HEK293 (cell line): ENCODE results near the gene ENOX2.
"Not testable (repeated sequence)": the region's sequence is repeated elsewhere in the genome, so short reads cannot be mapped to it uniquely, and the experiment has no call there.

Experiments
- CTCF ChIA-PET: fragments of 350-600 bp; formaldehyde crosslinking; extraction: SDS; loops from one replicate; lab custom pipeline; 2021; ENCODE audit warnings: antibody characterized with exemption; lab: Yijun Ruan, JAX
- POLR2A ChIA-PET: fragments of 300-600 bp; formaldehyde crosslinking; extraction: SDS; loops from one replicate; lab custom pipeline; 2020; ENCODE audit warnings: antibody characterized with exemption, inconsistent platforms; lab: Yijun Ruan, JAX
- H3K27ac ChIP-seq: fragments of 200-500 bp; sonication (Bioruptor generic); 2 replicates; pipeline ENCODE4 v1.5.1; 2014; ENCODE audit warnings: low read depth, low read length, control low read depth, inconsistent platforms; ENCODE audit errors: extremely low read depth
- H3K36me3 ChIP-seq, 2 experiments: fragments of 200-500 bp in 1 of 2; sonication (Bioruptor generic) in 1 of 2; 1 replicate in 1 of 2; 2 replicates in 1 of 2; pipeline ENCODE4 v1.5.1; 2014 to 2017; ENCODE audit warnings: inconsistent platforms in 2 of 2, low read length in 2 of 2; ENCODE audit not compliant: control insufficient read depth in 2 of 2, insufficient read depth in 1 of 2
- H3K4me1 ChIP-seq: fragments of 200-500 bp; sonication (Bioruptor generic); 2 replicates; pipeline ENCODE4 v1.5.1; 2014; ENCODE audit warnings: mild to moderate bottlenecking, low read length, inconsistent platforms; ENCODE audit not compliant: control insufficient read depth, insufficient read depth
- H3K4me3 ChIP-seq: 2 replicates; pipeline ENCODE4 v1.5.1; 2011; ENCODE audit warnings: low read depth, mild to moderate bottlenecking, control low read depth, low read length, moderate library complexity
- H3K9me3 ChIP-seq: fragments of 200-500 bp; sonication (Bioruptor generic); 2 replicates; pipeline ENCODE4 v1.5.1; 2014; ENCODE audit warnings: low read depth, low read length, inconsistent platforms; ENCODE audit not compliant: control insufficient read depth, insufficient read depth
- MEIS1 ChIP-seq: sonication (generic); formaldehyde crosslinking; IDR thresholded peaks from 2 replicates; pipeline ENCODE4 v1.8.1; 2022; ENCODE audit warnings: missing genetic modification reagents, mild to moderate bottlenecking, borderline replicate concordance
- WT1 ChIP-seq: fragments of 450-650 bp; formaldehyde crosslinking; IDR thresholded peaks from 2 replicates; pipeline ENCODE4 v1.5.1; 2016; ENCODE audit warnings: missing biosample characterization, missing genetic modification characterization
- ZNF24 ChIP-seq: fragments of 450-650 bp; formaldehyde crosslinking; IDR thresholded peaks from 2 replicates; pipeline ENCODE4 v1.5.1; 2016; ENCODE audit warnings: missing biosample characterization, missing genetic modification characterization
- ZNF426 ChIP-seq: fragments of 450-650 bp; formaldehyde crosslinking; IDR thresholded peaks from 2 replicates; pipeline ENCODE4 v1.5.1; 2017; ENCODE audit warnings: missing biosample characterization, missing genetic modification characterization, mild to moderate bottlenecking, inconsistent platforms, moderate library complexity
- ZNF768 ChIP-seq: fragments of 450-650 bp; formaldehyde crosslinking; IDR thresholded peaks from 2 replicates; pipeline ENCODE4 v1.5.1; 2018; ENCODE audit warnings: missing biosample characterization, mild to moderate bottlenecking, missing genetic modification characterization
- TF ChIP-seq, protein P1 (sequence below): fragments of 450-650 bp; formaldehyde crosslinking; IDR thresholded peaks from 2 replicates; pipeline ENCODE4 v1.5.1; 2016; ENCODE audit warnings: missing biosample characterization, missing genetic modification characterization
- TF ChIP-seq, protein P2 (sequence below): fragments of 450-650 bp; formaldehyde crosslinking; IDR thresholded peaks from 2 replicates; pipeline ENCODE4 v1.5.1; 2016; ENCODE audit warnings: missing biosample characterization, missing genetic modification characterization
- TF ChIP-seq, protein P3 (sequence below): fragments of 450-650 bp; formaldehyde crosslinking; conservative IDR thresholded peaks from 2 replicates; pipeline ENCODE4 v1.5.1; 2016; ENCODE audit warnings: low read depth, missing biosample characterization, missing genetic modification characterization
- TF ChIP-seq, protein P4 (sequence below): fragments of 450-650 bp; formaldehyde crosslinking; IDR thresholded peaks from 2 replicates; pipeline ENCODE4 v1.5.1; 2017; ENCODE audit warnings: missing biosample characterization, missing genetic modification characterization

The ENOX2 gene

DNA sequence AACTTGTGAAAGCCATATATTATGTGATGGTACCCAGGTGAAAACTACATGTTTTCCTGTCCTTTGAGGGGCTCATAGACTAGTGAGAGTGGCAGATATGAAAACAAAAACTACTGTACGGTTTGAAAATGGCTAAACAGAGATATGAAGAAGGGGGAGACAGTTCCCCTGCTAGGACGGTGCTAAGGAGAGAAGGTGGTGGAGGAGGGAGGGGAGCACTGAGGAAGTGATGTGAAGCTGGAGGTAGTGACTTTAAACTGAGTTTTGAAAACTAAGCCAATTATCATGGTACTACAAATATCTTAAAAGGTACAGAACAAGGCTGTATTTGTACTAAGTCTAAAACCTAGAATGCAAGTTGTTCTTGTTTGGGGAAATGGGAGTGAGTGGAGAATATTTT lies 188.3 kb downstream of the ENOX2 start:
- H3K4me3 ChIP-seq = no peak overlapping the region
- CTCF ChIA-PET = no interaction called here
- TF ChIP-seq, protein P1, sequence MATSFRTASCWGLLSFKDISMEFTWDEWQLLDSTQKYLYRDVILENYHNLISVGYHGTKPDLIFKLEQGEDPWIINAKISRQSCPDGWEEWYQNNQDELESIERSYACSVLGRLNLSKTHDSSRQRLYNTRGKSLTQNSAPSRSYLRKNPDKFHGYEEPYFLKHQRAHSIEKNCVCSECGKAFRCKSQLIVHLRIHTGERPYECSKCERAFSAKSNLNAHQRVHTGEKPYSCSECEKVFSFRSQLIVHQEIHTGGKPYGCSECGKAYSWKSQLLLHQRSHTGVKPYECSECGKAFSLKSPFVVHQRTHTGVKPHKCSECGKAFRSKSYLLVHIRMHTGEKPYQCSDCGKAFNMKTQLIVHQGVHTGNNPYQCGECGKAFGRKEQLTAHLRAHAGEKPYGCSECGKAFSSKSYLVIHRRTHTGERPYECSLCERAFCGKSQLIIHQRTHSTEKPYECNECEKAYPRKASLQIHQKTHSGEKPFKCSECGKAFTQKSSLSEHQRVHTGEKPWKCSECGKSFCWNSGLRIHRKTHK (tag by site-specific recombination) = no peak
- TF ChIP-seq MEIS1 = no peak
- no peak for TF ChIP-seq ZNF24 (tag by site-specific recombination)
- TF ChIP-seq, protein P2, sequence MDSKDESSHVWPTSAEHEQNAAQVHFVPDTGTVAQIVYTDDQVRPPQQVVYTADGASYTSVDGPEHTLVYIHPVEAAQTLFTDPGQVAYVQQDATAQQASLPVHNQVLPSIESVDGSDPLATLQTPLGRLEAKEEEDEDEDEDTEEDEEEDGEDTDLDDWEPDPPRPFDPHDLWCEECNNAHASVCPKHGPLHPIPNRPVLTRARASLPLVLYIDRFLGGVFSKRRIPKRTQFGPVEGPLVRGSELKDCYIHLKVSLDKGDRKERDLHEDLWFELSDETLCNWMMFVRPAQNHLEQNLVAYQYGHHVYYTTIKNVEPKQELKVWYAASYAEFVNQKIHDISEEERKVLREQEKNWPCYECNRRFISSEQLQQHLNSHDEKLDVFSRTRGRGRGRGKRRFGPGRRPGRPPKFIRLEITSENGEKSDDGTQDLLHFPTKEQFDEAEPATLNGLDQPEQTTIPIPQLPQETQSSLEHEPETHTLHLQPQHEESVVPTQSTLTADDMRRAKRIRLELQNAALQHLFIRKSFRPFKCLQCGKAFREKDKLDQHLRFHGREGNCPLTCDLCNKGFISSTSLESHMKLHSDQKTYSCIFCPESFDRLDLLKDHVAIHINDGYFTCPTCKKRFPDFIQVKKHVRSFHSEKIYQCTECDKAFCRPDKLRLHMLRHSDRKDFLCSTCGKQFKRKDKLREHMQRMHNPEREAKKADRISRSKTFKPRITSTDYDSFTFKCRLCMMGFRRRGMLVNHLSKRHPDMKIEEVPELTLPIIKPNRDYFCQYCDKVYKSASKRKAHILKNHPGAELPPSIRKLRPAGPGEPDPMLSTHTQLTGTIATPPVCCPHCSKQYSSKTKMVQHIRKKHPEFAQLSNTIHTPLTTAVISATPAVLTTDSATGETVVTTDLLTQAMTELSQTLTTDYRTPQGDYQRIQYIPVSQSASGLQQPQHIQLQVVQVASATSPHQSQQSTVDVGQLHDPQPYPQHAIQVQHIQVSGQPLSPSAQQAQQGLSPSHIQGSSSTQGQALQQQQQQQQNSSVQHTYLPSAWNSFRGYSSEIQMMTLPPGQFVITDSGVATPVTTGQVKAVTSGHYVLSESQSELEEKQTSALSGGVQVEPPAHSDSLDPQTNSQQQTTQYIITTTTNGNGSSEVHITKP (tag by site-specific recombination) = no peak
- no peak for TF ChIP-seq ZNF426 (tag by site-specific recombination)
- H3K36me3 ChIP-seq = no peaks in the 10 kb centered on the region
- no peak overlapping the region for H3K27ac ChIP-seq
- no peaks in the 10 kb centered on the region for H3K9me3 ChIP-seq
- peaks cover 4% of the 10 kb centered on the region; the same call in 1 of the 2 replicates for H3K4me1 ChIP-seq
- POLR2A ChIA-PET = no interaction called here

DNA sequence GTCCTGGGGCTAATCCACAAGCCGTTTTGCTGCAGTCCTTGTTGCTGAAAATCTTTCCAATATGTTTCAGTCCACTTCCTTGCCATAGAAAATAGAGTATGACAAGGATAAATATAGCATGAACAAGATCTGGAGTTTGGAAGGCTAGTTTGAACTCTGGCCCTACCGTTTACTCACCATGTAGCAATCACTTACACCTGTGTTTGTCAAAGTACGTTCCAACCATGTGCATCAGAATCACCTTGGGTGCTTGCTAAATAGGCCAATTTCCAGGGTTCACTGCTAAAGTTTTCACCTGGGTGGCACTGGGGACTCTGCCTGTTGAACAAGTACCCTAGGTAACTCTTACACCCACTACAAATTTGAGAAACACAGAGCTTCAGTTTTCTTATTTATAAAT lies 188.9 kb downstream of the ENOX2 start:
- Histone ChIP-seq H3K9me3 (no peaks in the 10 kb centered on the region), H3K4me3 (no peak overlapping the region), H3K27ac (no peak overlapping the region), H3K4me1 (peaks cover 4% of the 10 kb centered on the region; the same call in 1 of the 2 replicates), H3K36me3 (no peaks in the 10 kb centered on the region)
- ChIA-PET POLR2A (interaction anchor here (0.5 kb wide), 1 partner anchor 189 kb away, joined by 4 read pairs; the partner anchor contains the start of gene ENOX2), CTCF (no interaction called here)
- no peak for TF ChIP-seq WT1 (tag by site-specific recombination)
- TF ChIP-seq, protein P3, sequence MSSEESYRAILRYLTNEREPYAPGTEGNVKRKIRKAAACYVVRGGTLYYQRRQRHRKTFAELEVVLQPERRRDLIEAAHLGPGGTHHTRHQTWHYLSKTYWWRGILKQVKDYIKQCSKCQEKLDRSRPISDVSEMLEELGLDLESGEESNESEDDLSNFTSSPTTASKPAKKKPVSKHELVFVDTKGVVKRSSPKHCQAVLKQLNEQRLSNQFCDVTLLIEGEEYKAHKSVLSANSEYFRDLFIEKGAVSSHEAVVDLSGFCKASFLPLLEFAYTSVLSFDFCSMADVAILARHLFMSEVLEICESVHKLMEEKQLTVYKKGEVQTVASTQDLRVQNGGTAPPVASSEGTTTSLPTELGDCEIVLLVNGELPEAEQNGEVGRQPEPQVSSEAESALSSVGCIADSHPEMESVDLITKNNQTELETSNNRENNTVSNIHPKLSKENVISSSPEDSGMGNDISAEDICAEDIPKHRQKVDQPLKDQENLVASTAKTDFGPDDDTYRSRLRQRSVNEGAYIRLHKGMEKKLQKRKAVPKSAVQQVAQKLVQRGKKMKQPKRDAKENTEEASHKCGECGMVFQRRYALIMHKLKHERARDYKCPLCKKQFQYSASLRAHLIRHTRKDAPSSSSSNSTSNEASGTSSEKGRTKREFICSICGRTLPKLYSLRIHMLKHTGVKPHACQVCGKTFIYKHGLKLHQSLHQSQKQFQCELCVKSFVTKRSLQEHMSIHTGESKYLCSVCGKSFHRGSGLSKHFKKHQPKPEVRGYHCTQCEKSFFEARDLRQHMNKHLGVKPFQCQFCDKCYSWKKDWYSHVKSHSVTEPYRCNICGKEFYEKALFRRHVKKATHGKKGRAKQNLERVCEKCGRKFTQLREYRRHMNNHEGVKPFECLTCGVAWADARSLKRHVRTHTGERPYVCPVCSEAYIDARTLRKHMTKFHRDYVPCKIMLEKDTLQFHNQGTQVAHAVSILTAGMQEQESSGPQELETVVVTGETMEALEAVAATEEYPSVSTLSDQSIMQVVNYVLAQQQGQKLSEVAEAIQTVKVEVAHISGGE = no peak
- TF ChIP-seq, protein P4, sequence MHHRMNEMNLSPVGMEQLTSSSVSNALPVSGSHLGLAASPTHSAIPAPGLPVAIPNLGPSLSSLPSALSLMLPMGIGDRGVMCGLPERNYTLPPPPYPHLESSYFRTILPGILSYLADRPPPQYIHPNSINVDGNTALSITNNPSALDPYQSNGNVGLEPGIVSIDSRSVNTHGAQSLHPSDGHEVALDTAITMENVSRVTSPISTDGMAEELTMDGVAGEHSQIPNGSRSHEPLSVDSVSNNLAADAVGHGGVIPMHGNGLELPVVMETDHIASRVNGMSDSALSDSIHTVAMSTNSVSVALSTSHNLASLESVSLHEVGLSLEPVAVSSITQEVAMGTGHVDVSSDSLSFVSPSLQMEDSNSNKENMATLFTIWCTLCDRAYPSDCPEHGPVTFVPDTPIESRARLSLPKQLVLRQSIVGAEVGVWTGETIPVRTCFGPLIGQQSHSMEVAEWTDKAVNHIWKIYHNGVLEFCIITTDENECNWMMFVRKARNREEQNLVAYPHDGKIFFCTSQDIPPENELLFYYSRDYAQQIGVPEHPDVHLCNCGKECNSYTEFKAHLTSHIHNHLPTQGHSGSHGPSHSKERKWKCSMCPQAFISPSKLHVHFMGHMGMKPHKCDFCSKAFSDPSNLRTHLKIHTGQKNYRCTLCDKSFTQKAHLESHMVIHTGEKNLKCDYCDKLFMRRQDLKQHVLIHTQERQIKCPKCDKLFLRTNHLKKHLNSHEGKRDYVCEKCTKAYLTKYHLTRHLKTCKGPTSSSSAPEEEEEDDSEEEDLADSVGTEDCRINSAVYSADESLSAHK (tag by site-specific recombination) = no peak
- no peak for TF ChIP-seq ZNF768 (tag by site-specific recombination)

DNA sequence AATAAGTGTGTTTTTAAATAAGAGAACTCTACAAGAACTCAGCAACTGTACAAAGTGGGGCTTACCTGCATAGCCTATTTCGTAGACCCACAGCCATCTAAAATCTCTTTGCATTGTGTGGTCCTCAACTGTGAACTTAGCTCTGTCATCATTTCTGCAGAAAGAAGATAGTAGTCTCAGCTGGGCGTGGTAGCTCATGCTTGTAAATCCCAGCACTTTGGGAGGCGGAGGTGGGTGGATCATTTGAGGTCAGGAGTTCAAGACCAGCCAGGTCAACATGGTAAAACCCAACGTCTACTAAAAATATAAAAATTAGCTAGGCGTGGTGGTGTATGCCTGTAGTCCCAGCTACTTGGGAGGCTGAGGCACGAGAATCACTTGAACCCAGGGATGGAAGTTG lies 193.8 kb downstream of the ENOX2 start:
- H3K9me3 ChIP-seq, H3K27ac ChIP-seq, H3K4me3 ChIP-seq, POLR2A ChIA-PET, CTCF ChIA-PET, H3K36me3 ChIP-seq, H3K4me1 ChIP-seq: not testable (repeated sequence)
